Common myeloid progenitor, CD34-positive (primary cell): ENCODE measurements around the gene VPS52.

Experiments
- CTCF ChIA-PET: fragments of 350-600 bp; sonication (Branson Sonifier 250); formaldehyde crosslinking; loops from one replicate; lab custom pipeline; 2021; ENCODE audit warnings: antibody characterized with exemption; lab: Charles Lee
- POLR2A ChIA-PET: fragments of 350-600 bp; sonication (Branson Sonifier 250); formaldehyde crosslinking; loops from one replicate; lab custom pipeline; 2021; ENCODE audit warnings: antibody characterized with exemption; lab: Charles Lee
- DNase-seq, 3 donors: peaks; one replicate each; pipeline versions ENCODE4 v3.0.0 to v3.0.0-alpha.2; 2013
- H3K27ac ChIP-seq, 2 experiments: 1 replicate in 1 of 2; 2 replicates in 1 of 2; pipeline ENCODE4 v1.7.0; 2013; ENCODE audit warnings: inconsistent platforms in 2 of 2, low read length in 2 of 2, mild to moderate bottlenecking in 2 of 2, low read depth in 1 of 2, moderate library complexity in 1 of 2; ENCODE audit not compliant: severe bottlenecking in 2 of 2, insufficient read depth in 1 of 2, poor library complexity in 1 of 2
- H3K27me3 ChIP-seq, 5 experiments: replicated peaks in 2 of 5; 1 replicate in 3 of 5; 2 replicates in 2 of 5; pipeline versions ENCODE4 v1.6.1 to v1.7.0; 2013; ENCODE audit warnings: low read length in 4 of 5, mild to moderate bottlenecking in 2 of 5, moderate library complexity in 2 of 5, inconsistent platforms in 1 of 5; ENCODE audit not compliant: insufficient read depth in 5 of 5, control insufficient read depth in 4 of 5
- H3K36me3 ChIP-seq, 4 experiments: 1 replicate in 2 of 4; 2 replicates in 2 of 4; pipeline versions ENCODE4 v1.6.1 to v1.7.0; 2013; ENCODE audit warnings: low read length in 3 of 4, control low read depth in 1 of 4, mild to moderate bottlenecking in 1 of 4; ENCODE audit not compliant: control insufficient read depth in 4 of 4, insufficient read depth in 4 of 4
- H3K4me1 ChIP-seq, 4 experiments: 1 replicate in 3 of 4; 2 replicates in 1 of 4; pipeline versions ENCODE4 v1.6.1 to v1.7.1; 2013; ENCODE audit warnings: low read length in 3 of 4, mild to moderate bottlenecking in 3 of 4, control low read depth in 1 of 4, inconsistent platforms in 1 of 4, moderate library complexity in 1 of 4; ENCODE audit not compliant: control insufficient read depth in 4 of 4, insufficient read depth in 4 of 4; ENCODE audit errors: control extremely low read depth in 1 of 4
- H3K4me3 ChIP-seq, 7 experiments: 1 replicate in 4 of 7; 2 replicates in 3 of 7; pipeline versions ENCODE4 v1.5.1 to v1.7.0; 2013; ENCODE audit warnings: mild to moderate bottlenecking in 7 of 7, low read length in 6 of 7, moderate library complexity in 6 of 7, inconsistent platforms in 2 of 7, low read depth in 2 of 7, control low read depth in 1 of 7; ENCODE audit not compliant: insufficient read depth in 4 of 7, control insufficient read depth in 1 of 7; ENCODE audit errors: extremely low read depth in 1 of 7
- H3K9me3 ChIP-seq, 5 experiments: 1 replicate in 4 of 5; 2 replicates in 1 of 5; pipeline versions ENCODE4 v1.6.1 to v1.7.1; 2013; ENCODE audit warnings: low read length in 4 of 5, mild to moderate bottlenecking in 2 of 5, inconsistent platforms in 1 of 5, low read depth in 1 of 5, moderate library complexity in 1 of 5; ENCODE audit not compliant: control insufficient read depth in 4 of 5, insufficient read depth in 2 of 5; ENCODE audit errors: control extremely low read depth in 1 of 5
- WGBS: methylation state at CpG from one replicate; pipeline ENCODE4 v1.1.5; 2013; ENCODE audit not compliant: insufficient coverage; 5-methylcytosine and 5-hydroxymethylcytosine counted together

The VPS52 gene

DNA sequence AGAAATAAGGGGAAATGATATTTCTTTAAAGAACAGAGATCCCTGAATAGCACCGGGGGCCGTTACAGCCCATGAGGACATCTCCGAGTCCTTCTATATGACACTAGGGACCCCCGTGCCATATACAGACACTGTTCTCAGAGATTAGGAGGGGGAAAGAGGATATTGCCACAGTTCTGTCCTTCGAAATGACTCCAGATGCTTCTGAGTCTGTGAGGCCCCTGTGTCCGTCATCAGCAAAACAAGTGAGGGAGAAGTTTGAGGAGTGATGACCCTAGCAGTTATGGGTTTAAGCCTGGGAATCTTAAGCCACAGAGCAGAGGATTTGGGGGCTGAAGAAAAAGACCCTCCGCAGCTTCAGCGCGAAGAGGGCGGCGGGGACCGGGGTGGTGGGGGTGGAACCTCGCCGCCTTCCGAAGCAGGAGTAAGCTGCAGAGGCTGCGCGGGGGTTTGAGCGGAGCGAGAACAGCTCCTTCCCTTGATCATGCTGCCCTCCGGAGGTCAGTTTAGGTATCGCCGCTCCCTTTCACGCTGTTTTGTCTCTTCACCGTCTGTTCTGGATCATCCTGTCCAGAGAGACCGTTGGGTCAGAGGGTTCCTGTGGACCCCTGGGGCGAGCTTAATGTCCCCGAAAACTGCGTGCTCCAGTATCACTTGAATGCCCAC, 23.6 kb downstream of the VPS52 start:
- peaks cover 0 to 13% (median 6%) of the 10 kb centered on the region in 4 experiments for H3K36me3 ChIP-seq
- ChIA-PET POLR2A (interaction anchor here (0.9 to 2.2 kb wide), 4 partner anchors 23 to 268 kb away, joined by 3 to 10 read pairs (median 3); partner anchors contain the start of genes HSD17B8, RPS18 and VPS52), CTCF (interaction anchor here (0.6 to 2.2 kb wide), 33 partner anchors 9 to 364 kb away, joined by 3 to 20 read pairs (median 4); partner anchors contain the start of genes B3GALT4, HSD17B8, RING1 and RPS18)
- H3K27ac ChIP-seq, result peak overlapping the region; percentile 81 to 94
- peak; percentile 82 to 90 (median 87) for DNase-seq
- peak overlapping the region; percentile 44 to 86 (median 74) for H3K4me3 ChIP-seq
- peaks cover 10 to 27% (median 25%) of the 10 kb centered on the region in 4 experiments for H3K4me1 ChIP-seq
- no peaks in the 10 kb centered on the region for H3K9me3 ChIP-seq
- H3K27me3 ChIP-seq, result peaks cover 0 to 5% (median 0%) of the 10 kb centered on the region in 5 experiments
- WGBS, result 0% methylated on average over 27 of the region's 28 CpGs

DNA sequence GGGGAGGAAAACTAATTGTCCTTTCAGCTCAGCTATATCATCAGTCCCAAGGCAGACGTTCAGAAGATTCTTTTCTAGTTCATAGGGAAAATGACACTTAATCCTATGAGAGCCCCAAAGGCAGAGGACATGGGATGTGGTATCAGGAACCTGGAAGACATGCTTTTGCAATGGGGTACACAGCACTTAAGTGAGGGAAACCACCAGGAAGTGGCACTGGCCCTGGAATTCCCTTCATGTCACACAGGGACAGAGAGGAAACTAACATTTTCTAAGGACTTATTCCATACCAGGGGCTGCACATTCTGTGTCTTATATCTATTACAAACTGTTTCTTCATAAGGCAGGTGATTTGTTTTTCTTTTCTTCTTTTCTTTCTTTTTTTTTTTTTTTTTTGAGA, 28.2 kb downstream of the VPS52 start:
- Histone ChIP-seq H3K9me3 (no peaks in the 10 kb centered on the region), H3K27ac (no peak overlapping the region), H3K4me1 (peaks cover 3 to 8% (median 6%) of the 10 kb centered on the region in 4 experiments), H3K27me3 (peaks cover 0 to 10% (median 0%) of the 10 kb centered on the region in 5 experiments), H3K4me3 (no peak overlapping the region), H3K36me3 (no peaks in the 10 kb centered on the region)
- ChIA-PET POLR2A (no interaction called here), CTCF (interaction anchor here (0.9 to 1.4 kb wide), 2 partner anchors 23 to 34 kb away, joined by 3 read pairs; no protein-coding TSS in a partner anchor)
- no peak for DNase-seq
- WGBS, result 100% methylated on average over 1 of the region's 1 CpG

DNA sequence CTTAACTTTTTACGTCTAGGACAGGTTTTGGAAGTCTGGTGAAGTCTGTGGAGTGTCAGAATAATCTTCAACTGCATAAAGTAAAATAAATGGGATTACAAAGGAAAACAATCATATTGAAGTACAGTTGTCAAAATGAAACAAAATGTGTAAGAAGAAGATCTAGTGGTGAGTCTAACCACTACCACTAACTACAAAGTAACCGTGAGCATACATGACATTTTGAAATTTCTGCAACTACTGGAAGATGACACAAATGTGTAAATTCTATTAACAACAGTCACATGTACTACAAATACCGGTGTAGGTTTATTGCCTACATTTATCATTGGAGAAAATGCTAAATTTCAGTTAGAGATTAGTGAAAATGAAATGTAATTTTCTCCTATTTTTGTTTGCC, 29.7 kb downstream of the VPS52 start:
- POLR2A ChIA-PET, result no interaction called here

DNA sequence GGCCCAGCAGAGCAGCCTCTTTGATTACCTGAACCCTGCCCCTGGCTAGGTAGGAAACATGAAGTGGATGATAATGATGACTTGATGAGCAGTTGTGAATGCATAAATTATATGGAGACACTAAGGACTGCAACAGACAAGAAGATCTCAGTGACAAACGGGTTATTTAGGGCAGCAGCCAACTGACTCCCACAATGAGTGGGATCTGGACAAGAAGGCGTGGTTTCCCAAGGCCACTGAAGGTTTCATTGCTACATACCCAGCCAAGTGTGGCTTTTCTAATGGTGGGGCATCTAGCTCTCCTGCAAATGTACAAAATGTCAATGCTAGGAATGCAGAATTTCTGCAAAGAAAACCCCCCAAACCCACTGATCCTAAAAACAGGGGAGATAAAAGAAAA, 33.9 kb downstream of the VPS52 start:
- no peaks in the 10 kb centered on the region for H3K36me3 ChIP-seq
- no peak overlapping the region for H3K4me3 ChIP-seq
- 88% methylated on average over 1 of the region's 2 CpGs for WGBS
- H3K27ac ChIP-seq, result no peak overlapping the region
- H3K9me3 ChIP-seq, result no peaks in the 10 kb centered on the region
- no peak for DNase-seq
- H3K27me3 ChIP-seq, result peaks cover 0 to 7% (median 0%) of the 10 kb centered on the region in 5 experiments
- POLR2A ChIA-PET, result no interaction called here
- CTCF ChIA-PET, result interaction anchor here (1.1 to 3.0 kb wide), 5 partner anchors 9 to 119 kb away, joined by 3 to 15 read pairs (median 5); no protein-coding TSS in a partner anchor
- peaks cover 0 to 1% (median 0%) of the 10 kb centered on the region in 4 experiments for H3K4me1 ChIP-seq

More for the DNA sequence above, 29.7 kb downstream of the VPS52 start:
- no peaks in the 10 kb centered on the region for H3K9me3 ChIP-seq
- H3K36me3 ChIP-seq, result no peaks in the 10 kb centered on the region
- no peak overlapping the region for H3K4me3 ChIP-seq
- peaks cover 0 to 1% (median 0%) of the 10 kb centered on the region in 4 experiments for H3K4me1 ChIP-seq
- DNase-seq, result peak in 1 of 3 donors; percentile 36
- CTCF ChIA-PET, result no interaction called here
- H3K27me3 ChIP-seq, result peaks cover 0 to 10% (median 0%) of the 10 kb centered on the region in 5 experiments
- no peak overlapping the region for H3K27ac ChIP-seq
- WGBS, result no CpG with 5 or more reads among the region's 3 CpGs

DNA sequence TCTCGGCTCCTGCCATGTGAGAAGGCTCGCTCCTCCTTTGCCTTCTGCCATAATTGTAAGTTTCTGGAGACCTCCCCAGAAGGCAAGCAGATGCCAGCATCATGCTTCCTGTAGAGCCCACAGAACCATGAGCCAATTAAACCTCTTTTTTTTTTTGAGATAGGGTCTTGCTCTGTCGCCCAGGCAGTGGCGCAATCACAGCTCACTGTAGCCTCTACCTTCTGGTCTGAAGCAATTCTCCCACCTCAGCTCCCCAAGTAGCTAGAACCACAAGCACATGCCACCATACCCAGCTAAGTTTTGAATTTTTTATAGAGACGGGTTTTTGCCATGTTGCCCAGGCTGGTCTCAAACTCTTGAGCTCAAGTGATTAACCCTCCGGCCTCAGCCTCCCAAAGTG, 34.8 kb downstream of the VPS52 start:
- ChIA-PET CTCF (interaction anchor here (1.1 to 2.6 kb wide), 4 partner anchors 11 to 75 kb away, joined by 3 to 8 read pairs (median 4); partner anchors contain the start of gene RING1), POLR2A (no interaction called here)

DNA sequence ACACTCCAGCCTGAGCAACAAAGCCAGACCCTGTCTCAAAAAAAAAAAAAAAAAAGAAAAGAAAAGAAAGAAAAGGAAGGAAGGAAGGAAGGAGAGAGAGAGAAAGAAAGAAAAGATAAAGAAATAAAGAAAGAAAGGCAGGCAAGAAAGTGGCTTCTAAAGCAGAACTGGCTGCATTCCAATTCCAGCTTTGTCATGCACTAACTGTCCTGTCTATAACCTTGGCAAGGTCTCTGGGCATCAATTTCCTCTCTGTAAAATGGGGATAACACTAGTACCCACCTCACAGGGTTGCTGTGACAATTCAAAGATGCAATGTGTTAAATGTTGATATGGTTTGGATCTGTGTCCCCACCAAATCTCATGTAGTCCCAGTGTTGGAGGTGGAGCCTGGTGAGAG, 35.3 kb downstream of the VPS52 start:
- H3K4me3 ChIP-seq, result no peak overlapping the region
- H3K9me3 ChIP-seq, result no peaks in the 10 kb centered on the region
- no peaks in the 10 kb centered on the region for H3K4me1 ChIP-seq
- H3K27ac ChIP-seq, result no peak overlapping the region
- ChIA-PET POLR2A (no interaction called here), CTCF (interaction anchor here (1.0 to 2.1 kb wide), 4 partner anchors 12 to 38 kb away, joined by 3 to 10 read pairs (median 4); partner anchors contain the start of gene RING1)
- peaks cover 0 to 7% (median 0%) of the 10 kb centered on the region in 5 experiments for H3K27me3 ChIP-seq
- H3K36me3 ChIP-seq, result no peaks in the 10 kb centered on the region
- DNase-seq, result no peak

More for the DNA sequence above, 34.8 kb downstream of the VPS52 start:
- H3K27ac ChIP-seq, result no peak overlapping the region
- H3K27me3 ChIP-seq, result peaks cover 0 to 7% (median 0%) of the 10 kb centered on the region in 5 experiments
- no peaks in the 10 kb centered on the region for H3K36me3 ChIP-seq
- no peak overlapping the region for H3K4me3 ChIP-seq
- 98% methylated on average over 5 of the region's 6 CpGs for WGBS
- no peaks in the 10 kb centered on the region for H3K9me3 ChIP-seq
- peaks cover 0 to 1% (median 0%) of the 10 kb centered on the region in 4 experiments for H3K4me1 ChIP-seq
- DNase-seq, result no peak

DNA sequence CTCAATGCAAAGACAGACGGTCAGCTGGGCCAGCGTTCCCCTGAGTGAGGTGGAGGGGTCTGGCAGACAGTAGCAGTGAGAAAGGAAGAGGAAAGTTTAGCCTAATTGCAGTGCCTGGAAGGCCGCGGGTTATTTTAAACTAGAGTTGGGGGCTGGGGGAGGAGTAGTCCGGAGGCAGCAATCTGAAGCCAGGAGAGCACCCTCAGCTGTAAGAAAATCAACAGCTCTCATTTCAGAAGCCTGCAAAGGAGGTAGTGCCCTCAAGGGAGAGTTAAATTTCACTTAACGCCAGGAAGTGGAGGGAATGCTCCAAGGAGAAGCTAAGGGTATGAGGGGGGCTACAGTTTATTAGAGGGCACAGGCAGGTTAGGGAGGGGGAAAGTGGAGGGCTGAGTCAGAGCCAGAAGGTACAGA, 36.4 kb downstream of the VPS52 start:
- no peaks in the 10 kb centered on the region for H3K36me3 ChIP-seq
- POLR2A ChIA-PET, result no interaction called here
- H3K4me3 ChIP-seq, result no peak overlapping the region
- 81% methylated on average over 2 of the region's 6 CpGs for WGBS
- no peak overlapping the region for H3K27ac ChIP-seq
- no peak for DNase-seq
- no peaks in the 10 kb centered on the region for H3K9me3 ChIP-seq
- peaks cover 0 to 7% (median 0%) of the 10 kb centered on the region in 5 experiments for H3K27me3 ChIP-seq
- H3K4me1 ChIP-seq, result no peaks in the 10 kb centered on the region
- CTCF ChIA-PET, result interaction anchor here (0.6 to 2.1 kb wide), 5 partner anchors 10 to 44 kb away, joined by 3 to 10 read pairs (median 4); partner anchors contain the start of gene RING1
